Measurements from ENCODE around the gene ZNF41.

- TF ChIP-seq REST (IDR thresholded peaks at IDR 0.05; ENCODE audit: insufficient read depth in 1 of 2, low read depth in 2 of 2, low read length in 2 of 2) (no peak), TAF1 (IDR thresholded peaks at IDR 0.05; ENCODE audit: borderline replicate concordance, insufficient read depth, low read length) (no peak), POLR2AphosphoS5 (IDR thresholded peaks at IDR 0.05; ENCODE audit: low read depth, low read length) (no peak), SIN3A (IDR thresholded peaks at IDR 0.05; ENCODE audit: borderline replicate concordance, insufficient read depth, low read length) (no peak), FOXP2 (optimal IDR thresholded peaks at IDR 0.05; ENCODE audit: borderline replicate concordance, extremely low read depth, extremely low read length, insufficient read depth) (no peak)
These were observed 24.5 kb downstream of the ZNF41 start for GRCh38 chrX:47458528-47458927.
